ENCODE measurements around the gene CELA2B. TPM values are rescaled to one million over a fixed set of nuclear protein-coding genes. Genes with fewer than 3 reads are reported as not detected.
"Not testable (repeated sequence)": the region's sequence is repeated elsewhere in the genome, so short reads cannot be mapped to it uniquely, and the experiment has no call there.

CELA2B gene
- total RNA-seq, 2 donors from 2014 or later: not detected

- no peak overlapping the region for H3K27ac ChIP-seq
- H3K4me1 ChIP-seq: no peaks in the 10 kb centered on the region
- no peak for DNase-seq (ENCODE audit: low spot score)
- no peak overlapping the region for H3K4me3 ChIP-seq
- TF ChIP-seq CTCF (IDR thresholded peaks at IDR 0.05): no peak
- no peaks in the 10 kb centered on the region for H3K27me3 ChIP-seq
- H3K9me3 ChIP-seq: no peaks in the 10 kb centered on the region
- H3K36me3 ChIP-seq: no peaks in the 10 kb centered on the region
These were observed 21.6 kb upstream of the CELA2B start for GRCh38 chr1:15454256-15454655.

DNA sequence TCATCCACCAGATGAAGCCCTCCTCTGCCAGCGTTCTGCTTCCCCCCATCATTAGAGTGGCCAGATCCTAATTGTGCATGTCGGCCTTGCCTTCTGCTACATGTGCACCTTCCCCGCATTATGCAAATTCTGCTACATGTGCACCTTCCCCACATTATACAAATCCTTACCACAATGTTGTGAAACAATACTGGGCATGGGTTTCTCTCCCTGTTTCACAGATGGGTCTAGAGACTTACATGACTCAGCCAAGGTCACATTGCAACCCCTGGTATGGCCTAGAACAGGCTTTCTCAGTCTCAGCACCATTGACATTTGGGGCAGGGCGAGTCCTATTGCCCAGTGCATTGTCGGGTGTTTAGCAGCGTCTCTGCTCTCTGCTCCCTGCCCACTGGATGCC is 20.4 kb upstream of the CELA2B start:
- no peaks in the 10 kb centered on the region for H3K27me3 ChIP-seq
- no peak for DNase-seq (ENCODE audit: low spot score)
- no peaks in the 10 kb centered on the region for H3K9me3 ChIP-seq
- no peaks in the 10 kb centered on the region for H3K36me3 ChIP-seq
- no peaks in the 10 kb centered on the region for H3K4me1 ChIP-seq
- no peak overlapping the region for H3K27ac ChIP-seq
- no peak for TF ChIP-seq CTCF (IDR thresholded peaks at IDR 0.05)
- no peak overlapping the region for H3K4me3 ChIP-seq

- no peaks in the 10 kb centered on the region for H3K27me3 ChIP-seq
- H3K4me3 ChIP-seq: no peak within 1 kb of the TSS
- no peak for DNase-seq (ENCODE audit: low spot score)
- no peaks in the 10 kb centered on the region for H3K36me3 ChIP-seq
- no peaks in the 10 kb centered on the region for H3K4me1 ChIP-seq
- TF ChIP-seq CTCF (IDR thresholded peaks at IDR 0.05): no peak
- H3K27ac ChIP-seq: no peak within 1 kb of the TSS
- no peaks in the 10 kb centered on the region for H3K9me3 ChIP-seq
These were observed 19.5 kb upstream of the CELA2B start, which contains the start of gene CELA2A for GRCh38 chr1:15456313-15456954. Gene CELA2A (plus strand): TSS chr1:15456732. CDS start chr1:15456754, 22 bp downstream.

GRCh38 chr1:15457585-15457984 is 18.3 kb upstream of the CELA2B start:
- no peaks in the 10 kb centered on the region for H3K27me3 ChIP-seq
- H3K36me3 ChIP-seq: no peaks in the 10 kb centered on the region
- no peak overlapping the region for H3K27ac ChIP-seq
- H3K4me3 ChIP-seq: no peak overlapping the region
- no peaks in the 10 kb centered on the region for H3K9me3 ChIP-seq
- no peaks in the 10 kb centered on the region for H3K4me1 ChIP-seq
- TF ChIP-seq CTCF (IDR thresholded peaks at IDR 0.05): no peak
- DNase-seq (ENCODE audit: low spot score): no peak

DNA sequence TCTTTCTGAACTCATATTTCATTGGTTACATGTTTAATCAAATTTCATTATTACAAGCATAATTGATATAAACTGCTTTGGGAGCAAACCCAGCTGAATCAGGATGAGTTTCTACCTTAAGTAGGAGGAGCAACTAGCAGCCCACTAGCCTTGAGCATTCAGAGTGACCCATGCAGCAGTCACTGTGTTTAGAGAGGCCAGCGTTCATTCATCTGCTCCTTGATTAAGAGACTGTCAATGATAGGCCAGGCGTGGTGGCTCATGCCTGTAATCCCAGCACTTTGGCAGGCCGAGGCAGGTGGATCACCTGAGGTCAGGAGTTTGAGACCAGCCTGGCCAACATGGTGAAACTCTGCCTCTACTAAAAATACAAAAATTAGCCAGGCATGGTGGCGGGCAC is 17.5 kb upstream of the CELA2B start:
- not testable (repeated sequence) for H3K9me3 ChIP-seq; H3K4me1 ChIP-seq; H3K4me3 ChIP-seq; DNase-seq (ENCODE audit: low spot score); H3K27ac ChIP-seq; H3K27me3 ChIP-seq; H3K36me3 ChIP-seq

DNA sequence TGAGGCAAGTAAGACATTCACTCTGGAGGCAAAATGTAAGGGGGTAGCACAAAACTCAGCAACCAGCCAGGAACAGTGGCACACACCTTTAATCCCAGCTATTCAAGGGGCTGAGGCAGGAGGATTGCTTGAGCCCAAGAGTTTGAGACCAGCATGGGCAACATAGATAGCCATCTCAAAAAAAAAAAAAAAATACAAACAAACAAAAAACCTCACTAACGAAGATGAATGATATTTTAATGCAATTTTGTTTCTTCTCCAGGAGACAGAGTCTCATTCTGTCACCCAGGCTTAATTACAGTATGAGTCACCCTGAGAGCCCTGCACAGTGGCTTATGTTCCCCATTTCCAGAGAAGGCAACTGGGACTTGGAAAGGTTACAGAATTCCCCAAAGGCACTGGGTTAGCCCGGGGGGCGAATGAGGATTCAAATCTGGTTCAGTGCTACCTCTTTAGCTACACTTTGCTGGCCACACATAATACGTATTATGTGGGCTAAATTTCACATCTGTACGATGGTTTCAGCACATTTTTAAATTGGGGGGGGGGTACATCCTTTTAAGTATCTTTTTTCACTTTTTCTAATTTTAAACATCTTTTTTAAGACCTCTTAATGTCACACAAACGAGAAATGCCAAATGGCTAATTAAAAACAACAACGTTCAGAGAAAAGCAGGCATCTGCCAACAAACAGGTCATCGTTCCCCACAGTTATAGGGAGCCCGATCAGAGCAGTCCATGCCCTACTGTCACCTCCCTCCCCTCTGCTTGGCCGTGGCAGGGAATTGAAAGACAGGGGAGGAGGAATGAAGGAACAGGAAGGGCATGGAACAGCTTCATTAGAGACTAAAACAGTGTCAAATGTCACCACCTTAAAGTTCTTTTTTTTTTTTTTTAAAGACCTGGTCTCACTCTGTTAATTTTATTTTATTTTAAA is 15.9 kb upstream of the CELA2B start:
- Histone ChIP-seq H3K9me3 (no peaks in the 10 kb centered on the region), H3K36me3 (no peaks in the 10 kb centered on the region), H3K4me1 (no peaks in the 10 kb centered on the region), H3K4me3 (no peak overlapping the region), H3K27ac (no peak overlapping the region), H3K27me3 (no peaks in the 10 kb centered on the region)
- no peak for TF ChIP-seq CTCF (IDR thresholded peaks at IDR 0.05)
- DNase-seq (ENCODE audit: low spot score): no peak

All from right atrium auricular region (tissue), 2 donors.